ENCODE measurements around the gene TNRC6C. TPM values are rescaled to one million over a fixed set of nuclear protein-coding genes. Genes with fewer than 3 reads are reported as not detected.

The TNRC6C gene
- total and polyA plus RNA-seq, 2 of the 13 experiments (the other 11 are each of a cell fraction or from before 2014, with no cell fraction given) = 0.66 to 4.9 TPM

DNA sequence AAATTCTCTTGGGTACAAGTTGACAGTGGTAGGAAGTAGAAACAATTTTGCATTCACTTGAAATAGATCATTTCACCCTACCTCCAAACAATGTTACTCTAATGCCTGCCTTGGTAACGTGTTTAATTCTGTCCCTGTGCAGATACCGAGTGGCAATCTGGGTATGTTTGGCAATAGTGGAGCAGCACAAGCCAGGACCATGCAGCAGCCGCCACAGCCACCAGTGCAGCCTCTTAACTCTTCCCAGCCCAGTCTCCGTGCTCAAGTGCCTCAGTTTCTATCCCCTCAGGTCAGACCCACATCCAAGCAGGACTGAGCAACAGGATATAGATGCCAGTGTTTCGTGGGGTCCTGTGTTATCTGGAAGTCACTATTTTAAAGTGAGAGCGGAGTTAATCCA is 120.8 kb downstream of the TNRC6C start (continued):
- TF ChIP-seq ISX (CRISPR knock-in tag; conservative IDR thresholded peaks at IDR 0.05) = no peak
- TF ChIP-seq ZNF75D (CRISPR knock-in tag; IDR thresholded peaks at IDR 0.05; ENCODE audit: borderline replicate concordance) = no peak
- no peak for TF ChIP-seq ZKSCAN5 (CRISPR knock-in tag; IDR thresholded peaks at IDR 0.05)

DNA sequence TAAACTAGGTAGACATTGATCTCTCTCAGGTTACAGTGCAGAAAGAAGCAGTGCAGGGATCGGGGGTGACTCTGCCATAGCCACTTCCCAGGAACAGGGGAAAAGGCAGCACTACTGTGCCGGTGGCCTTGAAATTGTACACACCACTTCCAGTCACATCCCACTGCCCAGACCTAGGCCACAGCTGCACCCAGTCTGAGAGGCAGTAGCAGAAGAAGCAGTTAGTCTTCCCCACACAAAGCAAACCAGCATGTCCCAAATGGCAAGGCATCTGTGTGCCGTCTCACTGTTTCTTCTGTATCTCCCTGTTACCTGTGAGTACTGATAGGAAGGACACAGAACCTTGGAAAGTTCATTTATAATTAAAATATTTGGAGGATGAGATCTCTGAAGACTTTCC is 123.0 kb downstream of the TNRC6C start:
- peaks cover 14 to 38% of the 10 kb centered on the region in 2 experiments for H3K36me3 ChIP-seq (replicated peaks in 1 of 2; ENCODE audit: control insufficient read depth in 1 of 2, insufficient read depth in 2 of 2, low read length in 2 of 2)
- no peaks in the 10 kb centered on the region for H3K79me2 ChIP-seq (ENCODE audit: insufficient read depth, low read length)
- FAIRE-seq (no peak), DNase-seq (ENCODE audit: low spot score) (no peak), ATAC-seq (no peak)
- ChIA-PET CTCF (ENCODE audit: low intra/inter-chr PET ratio, low total read pairs) (no interaction called here), POLR2A (no interaction called here)
- 77% methylated on average over 3 of the region's 3 CpGs for WGBS (ENCODE audit: low lambda C conversion rate)
- no peak overlapping the region for H2AFZ ChIP-seq (ENCODE audit: low read length)
- no peaks in the 10 kb centered on the region for H3K9me3 ChIP-seq (ENCODE audit: low read length)
- H3K4me1 ChIP-seq (ENCODE audit: insufficient read depth, low read length) = no peaks in the 10 kb centered on the region
- H3K4me3 ChIP-seq (replicated peaks in 1 of 3; ENCODE audit: insufficient read depth in 1 of 3, low read depth in 2 of 3, low read length in 3 of 3) = no peak overlapping the region
- no peaks in the 10 kb centered on the region for H4K20me1 ChIP-seq (ENCODE audit: insufficient read depth, low read length)
- no peaks in the 10 kb centered on the region for H3K27me3 ChIP-seq (ENCODE audit: control insufficient read depth in 1 of 2, insufficient read depth in 2 of 2, low read length in 2 of 2)
- no TSS peak for BruUV-seq (replicated peaks)
- no peak overlapping the region for H3K9ac ChIP-seq (ENCODE audit: insufficient read depth, low read depth, low read length)
- intact Hi-C loops (cut with micrococcal nuclease; ENCODE audit: unreplicated experiment) (no loop called here), in situ Hi-C loops (cut with HindIII; ENCODE audit: extremely low pct_ligation_motif_present, low pct_unique_long_range_greater_than_20kb) (no loop called here)
- H3K4me2 ChIP-seq (ENCODE audit: low read depth, low read length) = no peak overlapping the region
- no peak overlapping the region for H3K27ac ChIP-seq (ENCODE audit: extremely low read length, insufficient read depth, low read length)
- TF ChIP-seq ZNF790 (CRISPR knock-in tag; IDR thresholded peaks at IDR 0.05; ENCODE audit: borderline replicate concordance) (no peak), HDAC2 (CRISPR knock-in tag; IDR thresholded peaks at IDR 0.05) (no peak), ZNF234 (CRISPR knock-in tag; conservative IDR thresholded peaks at IDR 0.05) (no peak), NR2F6 (IDR thresholded peaks at IDR 0.05) (no peak), NR2F6 (CRISPR knock-in tag; IDR thresholded peaks at IDR 0.05) (no peak), NFATC3 (CRISPR knock-in tag; IDR thresholded peaks at IDR 0.05) (no peak), KLF13 (CRISPR knock-in tag; IDR thresholded peaks at IDR 0.05) (no peak), PTBP1 (IDR thresholded peaks at IDR 0.05; ENCODE audit: low read depth, low read length, poor library complexity, severe bottlenecking) (no peak), ZNF570 (CRISPR knock-in tag; IDR thresholded peaks at IDR 0.05; ENCODE audit: borderline replicate concordance) (no peak), ZFX (CRISPR knock-in tag; IDR thresholded peaks at IDR 0.05; ENCODE audit: low read depth) (no peak), GFI1 (CRISPR knock-in tag; IDR thresholded peaks at IDR 0.05; ENCODE audit: borderline replicate concordance) (no peak)
- TF ChIP-seq, protein P1, sequence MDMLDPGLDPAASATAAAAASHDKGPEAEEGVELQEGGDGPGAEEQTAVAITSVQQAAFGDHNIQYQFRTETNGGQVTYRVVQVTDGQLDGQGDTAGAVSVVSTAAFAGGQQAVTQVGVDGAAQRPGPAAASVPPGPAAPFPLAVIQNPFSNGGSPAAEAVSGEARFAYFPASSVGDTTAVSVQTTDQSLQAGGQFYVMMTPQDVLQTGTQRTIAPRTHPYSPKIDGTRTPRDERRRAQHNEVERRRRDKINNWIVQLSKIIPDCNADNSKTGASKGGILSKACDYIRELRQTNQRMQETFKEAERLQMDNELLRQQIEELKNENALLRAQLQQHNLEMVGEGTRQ (IDR thresholded peaks at IDR 0.05; ENCODE audit: low read depth, low read length) = no peak
- TF ChIP-seq, protein P1 (CRISPR knock-in tag; IDR thresholded peaks at IDR 0.05; ENCODE audit: borderline replicate concordance) = no peak
- TF ChIP-seq, protein P2, sequence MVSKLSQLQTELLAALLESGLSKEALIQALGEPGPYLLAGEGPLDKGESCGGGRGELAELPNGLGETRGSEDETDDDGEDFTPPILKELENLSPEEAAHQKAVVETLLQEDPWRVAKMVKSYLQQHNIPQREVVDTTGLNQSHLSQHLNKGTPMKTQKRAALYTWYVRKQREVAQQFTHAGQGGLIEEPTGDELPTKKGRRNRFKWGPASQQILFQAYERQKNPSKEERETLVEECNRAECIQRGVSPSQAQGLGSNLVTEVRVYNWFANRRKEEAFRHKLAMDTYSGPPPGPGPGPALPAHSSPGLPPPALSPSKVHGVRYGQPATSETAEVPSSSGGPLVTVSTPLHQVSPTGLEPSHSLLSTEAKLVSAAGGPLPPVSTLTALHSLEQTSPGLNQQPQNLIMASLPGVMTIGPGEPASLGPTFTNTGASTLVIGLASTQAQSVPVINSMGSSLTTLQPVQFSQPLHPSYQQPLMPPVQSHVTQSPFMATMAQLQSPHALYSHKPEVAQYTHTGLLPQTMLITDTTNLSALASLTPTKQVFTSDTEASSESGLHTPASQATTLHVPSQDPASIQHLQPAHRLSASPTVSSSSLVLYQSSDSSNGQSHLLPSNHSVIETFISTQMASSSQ (IDR thresholded peaks at IDR 0.05; ENCODE audit: low read depth) = no peak
- TF ChIP-seq, protein P2 (CRISPR knock-in tag; IDR thresholded peaks at IDR 0.05; ENCODE audit: borderline replicate concordance) = no peak
- TF ChIP-seq, protein P3, sequence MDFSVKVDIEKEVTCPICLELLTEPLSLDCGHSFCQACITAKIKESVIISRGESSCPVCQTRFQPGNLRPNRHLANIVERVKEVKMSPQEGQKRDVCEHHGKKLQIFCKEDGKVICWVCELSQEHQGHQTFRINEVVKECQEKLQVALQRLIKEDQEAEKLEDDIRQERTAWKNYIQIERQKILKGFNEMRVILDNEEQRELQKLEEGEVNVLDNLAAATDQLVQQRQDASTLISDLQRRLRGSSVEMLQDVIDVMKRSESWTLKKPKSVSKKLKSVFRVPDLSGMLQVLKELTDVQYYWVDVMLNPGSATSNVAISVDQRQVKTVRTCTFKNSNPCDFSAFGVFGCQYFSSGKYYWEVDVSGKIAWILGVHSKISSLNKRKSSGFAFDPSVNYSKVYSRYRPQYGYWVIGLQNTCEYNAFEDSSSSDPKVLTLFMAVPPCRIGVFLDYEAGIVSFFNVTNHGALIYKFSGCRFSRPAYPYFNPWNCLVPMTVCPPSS (IDR thresholded peaks at IDR 0.05) = no peak
